GM21576 (cell line): ENCODE measurements around the gene PARS2.

Experiments used
- ATAC-seq: cut with Tn5 transposase; IDR thresholded peaks from one replicate; pipeline ENCODE4 v1.9.1; 2021; ENCODE audit warnings: mild to moderate bottlenecking, moderate library complexity; ENCODE audit not compliant: unreplicated experiment

PARS2 gene

DNA sequence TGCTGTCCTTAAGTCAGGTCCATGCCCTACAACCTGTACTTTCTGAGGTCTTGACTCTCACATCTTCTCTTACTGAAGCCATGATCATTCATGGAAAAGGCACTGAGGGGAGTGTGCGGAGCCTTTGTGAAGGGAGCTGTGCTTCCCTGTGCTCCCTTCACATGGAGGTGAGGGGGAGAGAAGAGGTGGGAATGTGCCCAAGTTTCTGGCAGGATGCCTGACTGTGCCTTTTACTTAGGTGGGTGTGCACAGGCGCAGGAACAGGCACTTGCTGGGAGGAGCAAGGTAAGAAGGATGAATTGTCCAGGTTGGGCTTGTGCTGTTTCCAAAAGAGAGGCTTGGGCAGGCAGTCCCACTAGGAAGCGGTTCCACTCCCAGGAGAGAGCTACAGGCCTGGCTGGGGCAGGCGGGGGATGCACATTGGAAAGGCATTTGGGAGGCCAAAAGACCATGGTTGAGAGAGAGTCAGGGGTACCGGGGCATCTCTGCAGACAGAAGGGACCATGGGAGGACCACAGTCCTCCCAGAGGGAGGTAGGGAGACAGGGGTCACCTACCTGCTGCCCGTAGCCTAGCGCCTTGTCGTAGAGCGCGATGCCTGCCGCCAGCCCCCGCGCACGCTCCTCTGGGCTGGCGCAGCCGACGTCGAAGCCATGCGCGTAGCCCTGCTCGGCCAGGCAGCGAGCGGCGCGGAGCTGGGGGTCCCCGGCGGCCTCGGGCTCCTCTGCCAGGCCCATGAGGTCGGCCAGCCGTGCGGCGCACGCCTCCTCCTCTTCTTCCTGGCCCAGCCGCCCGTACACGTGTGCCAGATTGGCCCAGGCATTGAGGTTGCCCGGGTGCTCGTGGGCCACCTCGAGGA is 35.9 kb upstream of the PARS2 start:
- no peak for ATAC-seq

DNA sequence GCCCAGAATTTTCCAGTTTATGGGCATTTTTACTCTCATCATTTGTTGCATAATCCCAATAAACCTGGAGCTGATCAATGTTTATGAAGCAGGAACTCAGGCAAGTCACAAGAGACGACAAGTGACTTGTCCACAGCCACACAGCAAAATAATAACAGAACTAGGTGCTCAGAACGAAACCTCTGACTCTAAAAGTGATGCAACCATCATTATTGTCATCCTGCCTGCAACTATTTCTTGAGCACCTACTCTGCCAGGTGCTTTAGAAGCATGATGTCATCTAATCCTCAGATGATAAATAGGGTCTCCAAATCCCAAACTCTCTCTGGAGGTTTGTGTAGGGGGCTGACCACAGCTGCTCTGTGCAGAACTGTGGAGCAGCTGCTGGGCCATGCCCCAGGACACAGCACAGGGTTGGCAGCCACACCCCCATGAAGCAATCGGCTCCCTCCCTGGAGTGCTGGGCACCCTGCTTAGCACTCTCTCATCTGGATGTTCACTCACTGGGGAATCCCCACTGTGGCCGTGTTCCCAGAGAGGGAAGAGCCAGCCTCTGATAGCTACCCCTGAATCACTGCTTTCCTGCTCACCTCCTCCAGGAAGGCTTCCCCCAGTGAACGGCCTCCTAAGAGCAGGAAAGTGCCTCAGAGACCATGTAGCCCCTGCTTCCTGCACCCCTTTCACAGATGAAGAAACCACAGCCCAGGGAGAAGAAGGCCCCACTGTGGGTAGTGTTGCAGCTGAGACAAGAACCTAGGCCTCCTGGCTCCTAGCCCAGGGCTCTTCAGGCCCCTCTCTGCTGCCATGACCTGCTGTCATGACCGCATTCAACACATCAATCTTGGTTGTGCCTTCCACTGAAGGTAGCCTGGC is 34.7 kb upstream of the PARS2 start:
- ATAC-seq, result no peak

DNA sequence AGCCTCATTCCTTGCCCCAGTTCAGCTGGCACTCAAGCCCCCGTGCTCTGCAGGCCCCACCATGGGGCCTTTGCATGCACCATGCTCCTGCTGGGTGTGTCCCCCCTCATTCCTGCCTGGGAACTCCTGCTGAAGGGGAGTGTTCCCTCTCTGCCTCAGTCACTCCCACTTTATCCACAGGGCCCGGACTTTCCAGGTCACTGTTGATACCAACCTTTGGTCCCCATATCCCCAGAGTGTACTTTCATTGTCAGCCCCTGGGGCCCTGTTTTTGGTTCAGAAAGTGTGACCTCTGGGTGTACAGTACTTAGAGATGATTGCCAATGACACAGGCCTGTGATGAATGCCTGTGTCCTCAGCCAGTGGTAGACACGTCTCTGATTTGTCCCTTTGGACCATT is 33.9 kb upstream of the PARS2 start:
- ATAC-seq, result no peak

DNA sequence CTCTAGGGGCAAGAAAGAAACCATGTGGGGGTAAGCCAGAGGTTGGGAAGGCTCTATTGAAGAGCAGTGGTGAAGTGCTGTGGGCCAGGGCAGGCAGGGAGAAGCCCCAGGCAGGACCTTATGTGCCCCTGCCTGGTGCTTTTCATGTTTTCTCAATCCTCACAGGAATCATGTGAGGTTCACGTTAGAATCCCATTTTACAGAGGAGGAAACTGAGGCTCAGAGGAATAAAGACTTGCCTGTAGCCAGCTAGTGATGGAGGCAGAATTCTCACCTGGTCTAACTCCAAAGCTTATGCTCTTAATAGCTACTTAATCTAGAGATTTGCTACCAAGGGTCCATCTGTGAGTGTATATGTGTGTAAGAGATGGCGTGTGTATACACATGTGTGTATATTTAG is 32.6 kb upstream of the PARS2 start:
- no peak for ATAC-seq

DNA sequence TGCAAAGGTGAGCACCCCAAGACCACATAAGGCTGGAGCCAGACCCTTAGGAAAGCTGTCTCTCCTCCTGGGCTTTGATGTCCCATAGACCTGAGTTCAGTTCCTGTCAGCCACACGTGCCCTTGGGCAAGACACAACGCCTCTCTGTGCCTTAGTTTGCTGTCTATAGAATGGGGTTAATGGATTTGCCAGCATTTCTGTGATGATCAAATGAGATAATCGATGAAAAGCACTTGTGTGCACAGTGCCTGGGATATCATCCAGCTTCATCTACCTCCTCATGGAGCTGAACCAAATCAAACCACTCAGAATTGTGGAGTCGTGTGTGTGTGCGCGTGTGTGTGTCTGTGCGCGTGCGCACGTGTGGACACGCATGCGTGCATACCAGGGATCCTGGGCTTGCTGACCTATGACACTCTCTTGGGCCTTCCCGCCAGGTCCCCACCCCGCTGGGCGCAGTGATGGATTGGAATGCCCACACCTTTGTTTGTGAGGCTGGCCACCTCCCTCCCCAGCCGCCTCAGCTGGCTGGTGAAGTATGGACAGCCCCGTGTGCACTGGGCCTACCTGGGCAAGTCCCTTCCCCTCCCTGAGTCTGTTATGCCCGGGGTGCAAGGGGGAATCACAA is 31.6 kb upstream of the PARS2 start:
- no peak for ATAC-seq

DNA sequence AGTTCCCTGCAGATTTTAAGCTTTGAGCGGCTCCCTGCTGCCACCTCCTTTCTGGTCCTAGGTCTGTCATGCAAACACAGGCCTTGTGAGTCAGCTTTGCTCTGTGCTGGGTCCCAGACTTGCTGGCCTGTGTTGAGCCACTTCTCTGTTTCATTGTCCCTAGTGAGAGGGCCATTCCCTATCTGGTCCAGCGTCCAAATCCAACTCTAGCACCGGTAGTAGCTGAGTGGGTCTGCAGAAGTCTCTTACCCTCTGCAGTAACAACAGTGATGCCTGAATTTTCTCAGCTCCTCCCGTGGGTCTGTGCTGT is 31.0 kb upstream of the PARS2 start:
- no peak for ATAC-seq

DNA sequence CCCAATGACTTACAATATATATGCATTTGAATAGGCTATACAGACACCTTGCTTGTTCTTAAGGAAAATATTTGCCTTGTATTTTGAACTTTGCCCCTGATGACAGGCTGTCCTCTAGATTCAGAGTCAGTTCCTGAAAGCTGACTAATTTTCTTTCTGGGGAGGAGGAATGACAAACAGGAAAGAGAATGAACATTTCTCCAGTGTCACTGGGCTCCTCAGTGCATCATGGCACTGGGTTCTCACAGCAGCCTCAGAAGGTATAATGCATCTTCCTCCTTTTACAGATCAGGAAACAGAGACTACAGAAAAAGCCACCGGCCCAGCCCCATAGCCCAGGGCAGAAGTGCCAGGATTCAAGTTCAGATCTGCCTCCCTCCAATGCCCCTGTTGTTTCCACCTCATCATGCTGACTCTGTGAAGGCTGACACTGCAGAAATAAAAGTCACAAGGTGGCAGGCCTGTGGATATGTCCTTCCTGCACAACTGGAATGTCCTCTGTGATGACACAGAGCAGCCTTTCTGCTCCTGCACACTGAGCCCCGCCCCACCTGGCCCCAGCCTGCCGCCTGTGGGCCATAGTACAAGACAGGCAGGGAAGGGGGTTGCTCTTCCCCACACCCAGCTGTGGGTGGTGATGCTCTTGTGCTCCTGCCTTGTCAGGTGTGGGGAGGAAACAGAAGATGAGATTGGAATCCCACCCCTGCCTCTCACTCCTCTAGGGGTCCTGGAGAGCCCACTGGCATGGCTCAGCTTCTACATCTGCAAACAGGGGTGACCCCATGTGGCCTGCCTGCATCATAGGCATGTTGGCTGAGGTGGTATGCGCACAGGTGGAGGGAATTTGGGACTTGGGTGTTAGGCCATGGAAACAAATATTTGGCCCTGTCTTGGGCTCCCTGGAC is 30.4 kb upstream of the PARS2 start:
- no peak for ATAC-seq

DNA sequence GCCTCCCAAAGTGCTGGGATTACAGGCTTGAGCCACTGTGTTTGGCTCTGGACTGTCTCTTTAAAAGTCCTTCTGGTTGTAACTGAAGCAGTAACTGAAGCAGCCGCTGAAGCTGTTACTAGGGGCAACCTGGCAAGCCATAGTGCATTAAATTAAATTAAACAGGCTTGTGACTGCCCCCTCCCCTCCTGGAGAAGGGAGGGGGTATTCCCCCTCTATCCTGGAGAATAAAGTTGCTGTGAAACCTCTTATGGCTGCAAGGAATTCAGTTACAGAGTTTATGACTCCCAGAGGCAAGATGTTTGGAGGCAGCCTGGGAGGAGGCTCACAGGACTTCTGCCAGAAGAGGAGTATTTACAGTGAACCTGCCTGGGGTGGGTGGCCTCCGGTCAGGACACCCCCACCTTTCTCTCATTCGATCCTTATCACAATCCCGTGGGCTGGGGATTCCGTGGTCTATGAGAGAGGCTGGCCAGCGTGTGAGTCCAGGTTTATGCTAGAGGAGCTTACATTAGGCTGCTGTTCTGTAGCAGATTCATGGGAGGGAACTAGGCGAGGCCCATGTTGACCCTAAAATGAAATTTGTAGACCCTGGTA is 28.5 kb upstream of the PARS2 start:
- no peak for ATAC-seq

DNA sequence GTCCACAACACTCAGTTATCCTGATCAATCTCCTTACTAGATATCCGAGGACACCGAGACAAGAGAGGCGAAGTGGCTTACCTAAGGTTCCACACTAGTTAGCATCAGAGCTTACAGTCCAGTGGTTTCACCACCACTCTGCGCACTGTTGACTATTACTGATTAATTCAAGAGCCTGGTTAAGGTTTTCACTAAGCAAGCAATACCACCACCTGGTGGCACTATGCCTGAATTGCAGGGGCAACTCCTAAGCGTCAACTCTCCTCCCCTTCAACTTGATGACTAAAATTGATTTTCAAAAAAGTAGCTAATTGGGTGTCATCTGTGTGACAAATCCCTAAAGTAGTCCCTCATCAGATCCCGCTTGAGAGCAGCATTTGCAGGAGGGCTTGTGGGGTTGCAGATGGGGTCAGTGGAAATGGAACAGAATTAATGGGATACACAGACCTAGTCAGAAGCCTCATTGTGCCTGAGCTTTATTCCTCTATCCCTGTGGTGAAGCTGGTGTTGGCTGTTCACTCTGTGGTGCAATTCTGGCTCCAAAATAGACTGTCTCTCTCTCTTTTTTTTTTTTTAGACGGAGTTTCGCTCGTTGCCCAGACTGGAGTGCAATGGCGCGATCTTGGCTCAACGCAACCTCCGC is 27.7 kb upstream of the PARS2 start:
- ATAC-seq, result no peak

DNA sequence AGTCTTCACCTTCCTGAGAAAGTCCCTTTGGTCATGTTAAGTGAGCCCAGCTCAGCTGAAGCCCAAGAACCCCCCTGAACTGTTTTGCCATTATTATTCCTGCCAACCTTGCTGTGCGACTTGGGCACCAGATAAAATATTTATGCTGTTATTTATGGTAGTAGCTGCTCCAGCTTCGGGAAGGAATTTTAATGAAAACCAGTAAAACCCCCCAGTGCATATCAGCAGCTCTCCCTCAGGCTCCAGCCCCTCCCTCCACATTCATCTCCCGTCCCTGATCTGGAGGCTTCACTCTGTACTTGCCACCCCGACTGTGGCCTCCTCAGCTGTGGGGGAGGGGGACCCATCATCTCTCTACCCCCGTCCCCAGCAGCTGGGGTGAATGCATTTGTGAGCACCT is 24.1 kb upstream of the PARS2 start:
- no peak for ATAC-seq

DNA sequence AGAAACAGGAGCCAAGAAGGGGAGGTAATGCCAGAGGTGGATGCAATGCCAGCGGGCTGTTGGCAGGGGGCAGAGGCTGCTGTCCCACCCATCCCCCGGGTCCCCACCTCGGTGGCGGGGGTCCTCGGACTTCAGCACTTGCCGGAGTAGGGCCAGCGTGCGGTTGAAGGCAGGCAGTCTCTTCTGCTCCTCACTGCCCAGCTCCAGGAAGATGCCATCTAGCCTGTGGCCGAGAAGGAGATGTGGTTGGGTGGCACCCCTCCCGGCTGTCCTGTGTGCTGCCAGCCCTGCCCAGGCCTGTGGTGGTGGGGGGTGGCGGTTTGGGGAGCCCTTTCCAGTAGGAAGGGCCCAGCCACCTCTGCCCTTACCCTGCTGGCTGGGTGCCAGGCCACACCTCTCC is 23.3 kb upstream of the PARS2 start:
- ATAC-seq, result no peak

DNA sequence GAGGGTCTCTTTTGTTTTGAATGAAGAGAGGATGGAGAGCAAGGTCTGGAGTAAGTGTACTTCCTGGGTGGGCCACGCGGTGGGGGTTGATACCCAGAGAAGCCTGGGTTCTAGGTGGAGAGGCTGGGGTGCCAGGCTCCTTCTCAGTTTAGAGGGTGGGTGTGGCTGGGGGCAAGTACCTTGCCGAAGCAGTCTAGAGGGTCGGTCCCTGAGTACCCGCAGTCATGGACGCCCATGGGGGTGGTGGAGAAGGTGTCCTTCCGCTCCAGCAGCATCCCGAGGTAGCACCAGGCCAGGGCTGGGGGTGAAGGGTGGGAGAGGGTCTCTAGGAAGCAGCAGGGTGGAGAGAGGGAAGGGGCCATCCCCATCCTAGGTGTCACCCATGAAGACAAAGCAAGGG is 22.5 kb upstream of the PARS2 start:
- ATAC-seq, result no peak

DNA sequence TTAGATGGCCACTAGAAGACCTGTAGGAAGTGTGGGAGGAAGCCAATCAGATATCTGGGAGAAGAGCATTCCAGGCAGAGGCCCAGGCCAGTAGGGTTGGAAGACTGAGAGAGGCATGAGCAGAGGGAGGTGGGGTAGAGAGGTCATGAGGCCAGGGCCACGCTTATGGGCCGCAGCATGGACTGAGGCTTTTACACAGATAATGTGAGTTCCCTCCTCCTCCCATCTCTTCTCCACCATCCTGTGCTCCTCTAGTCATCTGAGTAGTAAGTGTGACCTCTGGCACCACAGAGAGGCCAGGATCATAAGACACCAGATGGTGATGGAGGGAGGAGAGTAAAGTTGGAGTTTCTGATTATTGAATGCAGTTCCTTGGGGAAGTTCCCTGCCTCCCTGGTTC is 19.7 kb upstream of the PARS2 start:
- ATAC-seq, result no peak

DNA sequence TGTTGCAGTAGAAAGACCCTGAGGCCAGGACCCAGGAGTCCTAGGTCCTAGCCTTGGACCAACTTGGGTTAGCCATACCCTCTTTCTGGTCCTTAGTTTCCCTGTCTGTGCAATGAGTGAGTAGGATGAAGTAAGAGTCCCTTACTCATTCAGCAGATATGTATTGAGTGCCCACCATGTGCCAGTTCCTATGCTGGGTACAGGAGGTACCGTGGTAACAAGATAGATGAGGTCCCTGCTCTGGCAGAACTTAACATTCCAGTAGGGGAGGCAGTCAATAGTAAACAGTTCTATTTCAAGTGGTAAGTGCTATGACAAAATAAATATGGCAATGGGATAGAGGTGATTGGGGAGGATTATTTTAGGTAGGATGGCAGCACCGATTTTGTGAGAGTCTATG is 18.3 kb upstream of the PARS2 start:
- no peak for ATAC-seq

DNA sequence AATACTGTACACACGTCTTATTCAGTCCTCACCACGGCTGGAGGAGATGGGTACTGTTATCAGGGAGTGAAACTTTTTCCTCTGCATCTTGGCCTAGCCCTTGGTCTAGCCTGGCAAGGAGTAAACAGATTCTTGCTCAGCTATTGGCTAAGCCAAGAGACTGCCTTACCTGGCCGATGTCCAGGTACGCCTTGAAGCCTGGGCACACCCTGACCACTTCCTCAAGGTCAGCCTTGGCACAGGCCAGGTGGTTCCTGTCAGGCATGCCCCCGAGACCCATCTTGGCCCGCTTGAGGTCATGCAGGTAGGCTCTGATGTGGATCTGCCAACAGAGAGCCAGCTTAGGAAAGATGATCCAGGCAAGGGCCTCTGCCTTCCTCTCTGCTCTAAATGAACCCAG is 17.8 kb upstream of the PARS2 start:
- no peak for ATAC-seq

DNA sequence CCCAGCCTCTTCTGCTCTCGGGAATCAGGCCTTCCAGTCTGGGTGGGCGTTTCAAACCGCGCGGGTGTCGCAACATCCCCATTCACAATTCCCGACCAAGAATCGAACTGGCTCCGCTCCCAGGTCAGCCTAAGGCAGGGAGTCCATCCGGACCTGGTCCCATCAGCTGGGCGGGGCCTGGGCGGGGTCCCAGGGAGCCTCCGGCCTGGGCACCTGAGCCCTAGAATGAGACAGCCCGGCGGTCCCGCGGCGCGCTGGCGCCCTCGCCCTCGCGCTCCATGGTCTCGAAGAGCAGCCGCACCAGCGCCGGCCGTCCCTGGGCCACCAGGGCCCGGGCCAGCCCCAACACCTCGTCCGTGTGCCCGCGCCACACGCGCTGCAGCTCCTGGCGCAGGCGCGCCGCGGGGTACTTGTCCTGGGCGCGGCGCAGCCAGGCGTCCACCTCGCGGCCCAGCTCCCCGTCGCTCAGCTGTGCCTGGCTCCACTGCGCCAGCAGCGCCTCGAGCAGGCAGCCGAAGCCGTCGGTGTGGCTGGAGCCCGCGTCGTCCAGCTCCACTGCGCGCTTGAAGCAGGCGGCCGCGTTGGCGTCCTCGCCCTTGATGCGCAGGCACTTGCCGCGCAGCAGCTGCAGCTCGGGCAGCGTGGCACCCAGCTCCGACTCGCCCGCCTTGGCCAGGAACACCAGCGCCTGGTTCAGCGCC is 16.9 kb upstream of the PARS2 start:
- no peak for ATAC-seq

DNA sequence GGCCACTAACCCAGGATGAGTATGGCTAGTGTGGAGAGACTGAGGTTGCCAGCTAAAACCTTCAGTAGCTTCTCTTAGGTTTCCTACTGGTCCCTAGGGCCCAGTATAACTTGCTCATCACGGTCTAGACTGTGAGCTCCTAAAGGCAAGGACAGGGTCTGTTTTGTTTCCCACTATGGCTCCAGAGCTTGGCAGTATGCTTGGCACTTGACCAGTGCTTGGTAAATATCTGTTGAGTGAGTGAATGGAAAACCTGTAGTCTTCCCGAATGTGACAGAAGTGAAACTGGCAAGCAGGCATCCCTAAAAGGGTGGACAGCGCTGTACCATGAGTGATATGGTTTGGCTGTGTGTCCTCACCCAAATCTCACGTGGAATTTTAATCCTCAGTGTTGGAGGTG is 13.1 kb upstream of the PARS2 start:
- ATAC-seq, result no peak

DNA sequence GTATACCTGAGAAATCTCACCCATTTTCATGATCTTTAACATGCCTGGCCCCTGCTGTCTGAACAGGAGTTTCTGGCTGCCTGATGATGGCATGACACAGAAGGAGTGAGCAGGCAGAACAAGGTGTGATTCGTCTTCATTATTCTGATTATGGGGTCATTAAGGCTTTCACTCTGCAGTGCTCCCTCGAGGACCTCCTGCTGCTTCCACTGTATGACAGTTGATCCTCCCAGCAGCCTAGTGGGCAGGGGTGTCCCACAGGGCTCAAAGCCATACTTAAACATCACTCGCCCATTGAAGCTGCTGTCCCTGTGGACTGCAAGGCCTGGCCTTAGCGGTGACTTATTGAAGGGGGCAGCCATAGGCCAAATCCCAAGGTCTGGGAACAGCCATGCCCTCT is 12.7 kb upstream of the PARS2 start:
- no peak for ATAC-seq
